OCI-LY3 (cell line): ENCODE data around the gene COL4A4.

Experiments
- EZH2phosphoT487 ChIP-seq: fragments of 200-600 bp; shearing (Covaris generic); IDR thresholded peaks from 2 replicates; pipeline ENCODE4 v1.6.1; 2018; ENCODE audit warnings: antibody characterized with exemption, mixed run types, low read depth
- TF ChIP-seq, protein P1 (sequence below): fragments of 200-600, 300-600 bp; sonication (generic); IDR thresholded peaks from 2 replicates; pipeline ENCODE4 v1.5.1; 2014; ENCODE audit warnings: antibody characterized with exemption, low read length, low read depth

- TF ChIP-seq, protein P1, sequence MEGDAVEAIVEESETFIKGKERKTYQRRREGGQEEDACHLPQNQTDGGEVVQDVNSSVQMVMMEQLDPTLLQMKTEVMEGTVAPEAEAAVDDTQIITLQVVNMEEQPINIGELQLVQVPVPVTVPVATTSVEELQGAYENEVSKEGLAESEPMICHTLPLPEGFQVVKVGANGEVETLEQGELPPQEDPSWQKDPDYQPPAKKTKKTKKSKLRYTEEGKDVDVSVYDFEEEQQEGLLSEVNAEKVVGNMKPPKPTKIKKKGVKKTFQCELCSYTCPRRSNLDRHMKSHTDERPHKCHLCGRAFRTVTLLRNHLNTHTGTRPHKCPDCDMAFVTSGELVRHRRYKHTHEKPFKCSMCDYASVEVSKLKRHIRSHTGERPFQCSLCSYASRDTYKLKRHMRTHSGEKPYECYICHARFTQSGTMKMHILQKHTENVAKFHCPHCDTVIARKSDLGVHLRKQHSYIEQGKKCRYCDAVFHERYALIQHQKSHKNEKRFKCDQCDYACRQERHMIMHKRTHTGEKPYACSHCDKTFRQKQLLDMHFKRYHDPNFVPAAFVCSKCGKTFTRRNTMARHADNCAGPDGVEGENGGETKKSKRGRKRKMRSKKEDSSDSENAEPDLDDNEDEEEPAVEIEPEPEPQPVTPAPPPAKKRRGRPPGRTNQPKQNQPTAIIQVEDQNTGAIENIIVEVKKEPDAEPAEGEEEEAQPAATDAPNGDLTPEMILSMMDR = no peak
- TF ChIP-seq EZH2phosphoT487 = no peak
Observed at GRCh38 chr2:227160164-227160563, 3.8 kb downstream of the COL4A4 start.
